Measurements from ENCODE around the gene SETBP1. TPM values are rescaled to one million over a fixed set of nuclear protein-coding genes. Genes with fewer than 3 reads are reported as not detected.

The SETBP1 gene
- total and polyA plus RNA-seq, 9 of the 15 experiments (the other 6 are each of a cell fraction or from before 2014, with no cell fraction given): under 0.01 to 0.13 (median 0.04) TPM

GRCh38 chr18:44668270-44668975 is 12.3 kb upstream of the SETBP1 start (continued):
- TF ChIP-seq THRB (CRISPR knock-in tag; conservative IDR thresholded peaks at IDR 0.05): no peak

DNA sequence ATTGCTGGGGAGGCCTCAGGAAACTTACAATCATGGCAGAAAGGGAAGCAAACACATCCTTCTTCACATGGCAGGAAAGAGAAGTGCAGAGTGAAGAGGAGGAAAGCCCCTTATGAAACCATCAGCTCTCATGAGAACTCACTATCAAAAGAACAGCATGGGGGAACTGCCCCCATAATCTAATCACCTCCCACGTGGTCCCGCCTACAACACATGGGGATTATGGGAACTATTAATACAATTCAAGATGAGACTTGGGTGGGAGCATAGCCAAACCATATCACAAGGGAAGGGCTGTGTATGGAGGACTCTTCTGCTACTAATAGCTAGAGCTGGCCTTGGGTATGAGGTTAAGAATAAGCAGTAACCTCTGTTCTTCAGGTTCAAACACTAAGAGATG is 8.8 kb upstream of the SETBP1 start:
- Histone ChIP-seq H3K9me1 (ENCODE audit: control insufficient read depth, insufficient read depth, low read length) (no peaks in the 10 kb centered on the region), H3K4me3 (no peak overlapping the region), H4K20me1 (replicated peaks; ENCODE audit: control insufficient read depth, insufficient read depth, low read length) (no peaks in the 10 kb centered on the region), H3K79me2 (ENCODE audit: control insufficient read depth, insufficient read depth, low read length) (no peaks in the 10 kb centered on the region), H3K27me3 (ENCODE audit: control insufficient read depth in 2 of 2, insufficient read depth in 2 of 2, low read length in 2 of 2) (no peaks in the 10 kb centered on the region), H3K4me1 (replicated peaks in 1 of 2; ENCODE audit: control insufficient read depth in 2 of 2, insufficient read depth in 2 of 2, low read length in 2 of 2) (no peaks in the 10 kb centered on the region), H3K36me3 (ENCODE audit: control insufficient read depth, insufficient read depth, low read length) (no peaks in the 10 kb centered on the region), H3K9me3 (replicated peaks; ENCODE audit: control insufficient read depth, insufficient read depth, low read depth, low read length) (no peaks in the 10 kb centered on the region), H2AFZ (ENCODE audit: low read depth, low read length) (no peak overlapping the region), H3K4me2 (ENCODE audit: insufficient read depth, low read length) (no peak overlapping the region), H3K9ac (ENCODE audit: insufficient read depth in 1 of 2, low read depth in 2 of 2, low read length in 2 of 2) (no peak overlapping the region), H3K27ac (ENCODE audit: extremely low read depth, low read depth, low read length) (no peak overlapping the region)
- ChIA-PET POLR2A (no interaction called here), CTCF (ENCODE audit: low intra/inter-chr PET ratio) (no interaction called here)
- FAIRE-seq (no peak), ATAC-seq (no peak), DNase-seq (ENCODE audit: extremely low read depth in 1 of 4, low spot score in 3 of 4) (no peak)
- 0% methylated on average over 2 of the region's 2 CpGs for WGBS (ENCODE audit: insufficient coverage, low coverage, missing lambda C conversion rate)
- no TSS peak for BruUV-seq (replicated peaks)
- in situ Hi-C loops (cut with MboI): no loop called here
- intact Hi-C loops (cut with micrococcal nuclease): loop anchor here (10.0 kb wide), 1 partner anchor 223 kb away; no protein-coding TSS in a partner anchor
- TF ChIP-seq GTF2E2 (tag; IDR thresholded peaks at IDR 0.05) (no peak), ZNF324 (CRISPR knock-in tag; IDR thresholded peaks at IDR 0.05) (no peak)
- TF ChIP-seq, protein P1, sequence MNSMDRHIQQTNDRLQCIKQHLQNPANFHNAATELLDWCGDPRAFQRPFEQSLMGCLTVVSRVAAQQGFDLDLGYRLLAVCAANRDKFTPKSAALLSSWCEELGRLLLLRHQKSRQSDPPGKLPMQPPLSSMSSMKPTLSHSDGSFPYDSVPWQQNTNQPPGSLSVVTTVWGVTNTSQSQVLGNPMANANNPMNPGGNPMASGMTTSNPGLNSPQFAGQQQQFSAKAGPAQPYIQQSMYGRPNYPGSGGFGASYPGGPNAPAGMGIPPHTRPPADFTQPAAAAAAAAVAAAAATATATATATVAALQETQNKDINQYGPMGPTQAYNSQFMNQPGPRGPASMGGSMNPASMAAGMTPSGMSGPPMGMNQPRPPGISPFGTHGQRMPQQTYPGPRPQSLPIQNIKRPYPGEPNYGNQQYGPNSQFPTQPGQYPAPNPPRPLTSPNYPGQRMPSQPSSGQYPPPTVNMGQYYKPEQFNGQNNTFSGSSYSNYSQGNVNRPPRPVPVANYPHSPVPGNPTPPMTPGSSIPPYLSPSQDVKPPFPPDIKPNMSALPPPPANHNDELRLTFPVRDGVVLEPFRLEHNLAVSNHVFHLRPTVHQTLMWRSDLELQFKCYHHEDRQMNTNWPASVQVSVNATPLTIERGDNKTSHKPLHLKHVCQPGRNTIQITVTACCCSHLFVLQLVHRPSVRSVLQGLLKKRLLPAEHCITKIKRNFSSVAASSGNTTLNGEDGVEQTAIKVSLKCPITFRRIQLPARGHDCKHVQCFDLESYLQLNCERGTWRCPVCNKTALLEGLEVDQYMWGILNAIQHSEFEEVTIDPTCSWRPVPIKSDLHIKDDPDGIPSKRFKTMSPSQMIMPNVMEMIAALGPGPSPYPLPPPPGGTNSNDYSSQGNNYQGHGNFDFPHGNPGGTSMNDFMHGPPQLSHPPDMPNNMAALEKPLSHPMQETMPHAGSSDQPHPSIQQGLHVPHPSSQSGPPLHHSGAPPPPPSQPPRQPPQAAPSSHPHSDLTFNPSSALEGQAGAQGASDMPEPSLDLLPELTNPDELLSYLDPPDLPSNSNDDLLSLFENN (IDR thresholded peaks at IDR 0.05; ENCODE audit: low read depth in 2 of 2, low read length in 2 of 2): no peak
- TF ChIP-seq, protein P2, sequence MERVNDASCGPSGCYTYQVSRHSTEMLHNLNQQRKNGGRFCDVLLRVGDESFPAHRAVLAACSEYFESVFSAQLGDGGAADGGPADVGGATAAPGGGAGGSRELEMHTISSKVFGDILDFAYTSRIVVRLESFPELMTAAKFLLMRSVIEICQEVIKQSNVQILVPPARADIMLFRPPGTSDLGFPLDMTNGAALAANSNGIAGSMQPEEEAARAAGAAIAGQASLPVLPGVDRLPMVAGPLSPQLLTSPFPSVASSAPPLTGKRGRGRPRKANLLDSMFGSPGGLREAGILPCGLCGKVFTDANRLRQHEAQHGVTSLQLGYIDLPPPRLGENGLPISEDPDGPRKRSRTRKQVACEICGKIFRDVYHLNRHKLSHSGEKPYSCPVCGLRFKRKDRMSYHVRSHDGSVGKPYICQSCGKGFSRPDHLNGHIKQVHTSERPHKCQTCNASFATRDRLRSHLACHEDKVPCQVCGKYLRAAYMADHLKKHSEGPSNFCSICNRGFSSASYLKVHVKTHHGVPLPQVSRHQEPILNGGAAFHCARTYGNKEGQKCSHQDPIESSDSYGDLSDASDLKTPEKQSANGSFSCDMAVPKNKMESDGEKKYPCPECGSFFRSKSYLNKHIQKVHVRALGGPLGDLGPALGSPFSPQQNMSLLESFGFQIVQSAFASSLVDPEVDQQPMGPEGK (CRISPR knock-in tag; IDR thresholded peaks at IDR 0.05; ENCODE audit: borderline replicate concordance): no peak
